ENCODE data around the gene CERS6.
A peak's percentile ranks its signal among the peaks of the same experiment; 100 is the strongest.

The CERS6 gene

GRCh38 chr2:168534926-168535325 is 78.9 kb downstream of the CERS6 start:
- Mint-ChIP-seq H3K4me3 (no peak overlapping the region), H3K27ac (no peak overlapping the region), H3K9me3 (peaks cover 13% of the 10 kb centered on the region), H3K36me3 (ENCODE audit: low read depth) (peaks cover 15% of the 10 kb centered on the region), H3K4me1 (ENCODE audit: low read depth) (peaks cover 31% of the 10 kb centered on the region), H3K27me3 (ENCODE audit: low read depth) (no peaks in the 10 kb centered on the region)

- peaks cover 28% of the 10 kb centered on the region for H3K4me1 Mint-ChIP-seq (ENCODE audit: low read depth)
- no peaks in the 10 kb centered on the region for H3K27me3 Mint-ChIP-seq (ENCODE audit: low read depth)
- H3K4me3 Mint-ChIP-seq: no peak overlapping the region
- H3K27ac Mint-ChIP-seq: no peak overlapping the region
- peaks cover 32% of the 10 kb centered on the region for H3K9me3 Mint-ChIP-seq
- H3K36me3 Mint-ChIP-seq (ENCODE audit: low read depth): peaks cover 30% of the 10 kb centered on the region
Measured at GRCh38 chr2:168536925-168537466, 80.9 kb downstream of the CERS6 start.

- Mint-ChIP-seq H3K27me3 (ENCODE audit: low read depth) (no peaks in the 10 kb centered on the region), H3K27ac (no peak overlapping the region), H3K4me3 (no peak overlapping the region), H3K36me3 (ENCODE audit: low read depth) (peaks cover 33% of the 10 kb centered on the region), H3K9me3 (peaks cover 39% of the 10 kb centered on the region), H3K4me1 (ENCODE audit: low read depth) (peaks cover 25% of the 10 kb centered on the region)
Measured at GRCh38 chr2:168538133-168538532, 82.1 kb downstream of the CERS6 start.

- Mint-ChIP-seq H3K9me3 (peaks cover 39% of the 10 kb centered on the region), H3K27me3 (ENCODE audit: low read depth) (no peaks in the 10 kb centered on the region)
Measured at GRCh38 chr2:168538534-168538933, 82.5 kb downstream of the CERS6 start.

DNA sequence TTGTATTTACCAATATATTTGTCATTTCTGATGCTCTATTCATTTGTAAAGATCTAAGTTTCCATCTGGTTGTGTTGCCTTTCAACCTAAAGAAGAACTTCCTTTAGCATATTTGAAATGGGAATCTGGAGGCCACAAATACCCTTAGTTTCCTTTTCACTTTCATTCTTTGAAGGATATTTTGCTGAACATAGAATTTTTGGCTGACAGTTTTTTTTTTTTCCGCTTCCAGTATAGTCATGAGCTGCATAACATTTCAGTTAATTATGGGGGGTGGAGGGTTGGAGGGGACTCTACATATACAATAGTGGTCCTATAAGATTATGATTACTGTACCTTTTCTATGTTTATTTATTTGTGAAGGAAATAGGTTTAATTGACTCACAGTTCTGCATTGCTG is 83.9 kb downstream of the CERS6 start:
- Mint-ChIP-seq H3K27ac (no peak overlapping the region), H3K9me3 (peaks cover 39% of the 10 kb centered on the region), H3K4me3 (no peak overlapping the region), H3K4me1 (ENCODE audit: low read depth) (peaks cover 15% of the 10 kb centered on the region), H3K27me3 (ENCODE audit: low read depth) (no peaks in the 10 kb centered on the region), H3K36me3 (ENCODE audit: low read depth) (peaks cover 38% of the 10 kb centered on the region)

More at GRCh38 chr2:168538534-168538933, 82.5 kb downstream of the CERS6 start:
- H3K4me3 Mint-ChIP-seq: no peak overlapping the region
- no peak overlapping the region for H3K27ac Mint-ChIP-seq
- H3K36me3 Mint-ChIP-seq (ENCODE audit: low read depth): peaks cover 33% of the 10 kb centered on the region
- peaks cover 23% of the 10 kb centered on the region for H3K4me1 Mint-ChIP-seq (ENCODE audit: low read depth)

DNA sequence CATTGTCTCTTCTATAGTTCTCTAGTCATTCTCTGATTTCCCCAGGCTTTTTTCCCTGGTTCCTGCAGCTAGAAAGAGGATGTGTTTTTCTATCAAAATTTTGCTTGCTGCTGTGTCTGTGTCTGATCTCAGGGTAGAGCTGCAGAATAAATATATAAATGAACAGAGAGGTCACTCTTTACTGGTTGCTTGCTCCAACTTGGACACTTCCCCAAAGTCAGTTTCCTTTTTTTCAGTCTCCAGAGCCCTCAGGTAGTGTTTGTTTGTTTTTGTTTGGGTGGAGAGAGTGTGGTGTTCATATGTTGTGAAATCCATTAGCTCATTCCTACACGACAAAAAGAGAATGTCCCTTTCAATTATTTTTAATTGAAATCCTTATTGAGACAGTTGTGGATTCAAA is 85.8 kb downstream of the CERS6 start:
- peaks cover 15% of the 10 kb centered on the region for H3K4me1 Mint-ChIP-seq (ENCODE audit: low read depth)
- H3K27me3 Mint-ChIP-seq (ENCODE audit: low read depth): no peaks in the 10 kb centered on the region
- H3K9me3 Mint-ChIP-seq: peaks cover 39% of the 10 kb centered on the region
- no peak overlapping the region for H3K4me3 Mint-ChIP-seq
- peaks cover 41% of the 10 kb centered on the region for H3K36me3 Mint-ChIP-seq (ENCODE audit: low read depth)
- no peak overlapping the region for H3K27ac Mint-ChIP-seq

DNA sequence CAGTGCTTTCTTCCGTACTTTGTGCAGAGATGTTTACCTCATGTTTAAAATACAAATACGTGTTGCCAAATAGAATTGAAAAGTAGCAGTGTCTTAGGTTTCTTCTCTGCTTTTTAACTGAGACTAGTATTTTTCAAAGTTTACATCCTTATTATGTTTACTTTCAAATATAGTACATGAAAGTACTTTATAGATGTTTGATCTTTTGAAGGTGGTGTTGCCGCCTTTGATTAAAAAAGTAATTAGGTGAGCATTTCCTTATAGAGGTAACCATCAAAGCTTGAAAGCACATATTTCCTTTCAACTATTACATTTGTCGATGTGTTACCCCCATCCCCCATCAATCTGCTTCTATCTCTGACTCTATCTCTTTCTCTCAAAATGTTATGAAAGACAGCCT is 87.0 kb downstream of the CERS6 start:
- Mint-ChIP-seq H3K27ac (no peak overlapping the region), H3K9me3 (peaks cover 39% of the 10 kb centered on the region), H3K4me3 (no peak overlapping the region), H3K27me3 (ENCODE audit: low read depth) (no peaks in the 10 kb centered on the region), H3K4me1 (ENCODE audit: low read depth) (peaks cover 8% of the 10 kb centered on the region), H3K36me3 (ENCODE audit: low read depth) (peaks cover 44% of the 10 kb centered on the region)

GRCh38 chr2:168543935-168544334 is 87.9 kb downstream of the CERS6 start:
- Mint-ChIP-seq H3K36me3 (ENCODE audit: low read depth) (peaks cover 40% of the 10 kb centered on the region), H3K4me1 (ENCODE audit: low read depth) (peaks cover 2% of the 10 kb centered on the region), H3K9me3 (peaks cover 33% of the 10 kb centered on the region), H3K27ac (no peak overlapping the region), H3K4me3 (no peak overlapping the region), H3K27me3 (ENCODE audit: low read depth) (no peaks in the 10 kb centered on the region)

DNA sequence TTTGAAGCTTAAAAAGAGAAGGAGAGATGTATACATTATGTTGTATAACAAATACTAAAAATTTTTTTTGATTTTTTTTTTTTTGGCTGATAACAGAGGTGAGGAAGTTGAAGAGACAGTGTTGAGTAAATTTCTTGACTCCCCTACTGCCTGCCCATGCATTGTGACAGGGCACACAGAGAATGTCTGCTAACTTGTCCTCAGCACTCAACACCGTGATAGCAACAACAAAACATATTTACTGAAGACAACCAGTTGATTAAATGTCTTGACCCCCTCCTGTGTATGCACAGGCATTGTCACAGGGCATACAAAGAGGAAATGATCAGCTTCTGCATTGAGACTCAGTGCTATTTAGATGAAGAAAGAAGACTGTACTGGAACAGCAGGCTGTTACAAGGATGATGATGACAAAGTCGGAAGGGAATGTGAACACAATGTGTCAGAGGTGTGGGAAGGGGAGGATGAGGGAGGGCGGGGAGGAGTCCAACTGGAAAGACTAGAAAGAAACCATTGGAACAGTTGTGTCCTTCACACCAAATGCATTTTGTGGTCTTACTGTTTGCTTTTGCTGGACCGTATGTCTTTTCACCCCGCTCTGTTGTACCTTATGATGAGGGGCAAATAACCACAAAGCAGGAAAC is 89.5 kb downstream of the CERS6 start:
- Mint-ChIP-seq H3K4me1 (ENCODE audit: low read depth) (no peaks in the 10 kb centered on the region), H3K4me3 (no peak overlapping the region), H3K27ac (no peak overlapping the region), H3K27me3 (ENCODE audit: low read depth) (no peaks in the 10 kb centered on the region), H3K9me3 (peaks cover 19% of the 10 kb centered on the region), H3K36me3 (ENCODE audit: low read depth) (peaks cover 32% of the 10 kb centered on the region)

DNA sequence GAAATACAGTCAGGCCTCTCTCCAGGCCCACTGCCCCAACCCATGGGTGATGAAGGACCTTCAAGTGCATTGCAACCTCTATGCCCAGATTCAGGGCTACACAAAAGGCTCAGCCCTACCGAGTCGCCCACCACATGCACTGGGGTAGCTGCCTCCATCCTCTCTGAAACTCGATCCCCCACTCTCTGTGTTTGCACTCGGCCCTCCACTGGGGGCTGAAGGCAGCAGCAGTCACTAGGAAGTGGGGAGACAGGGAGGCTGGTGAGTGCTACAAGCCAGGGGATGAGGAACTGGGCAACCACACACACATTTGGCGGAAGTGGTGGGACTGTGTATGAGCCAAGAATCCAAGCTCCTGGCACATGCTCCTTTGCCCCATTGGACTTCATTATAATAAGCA is 94.6 kb downstream of the CERS6 start:
- Mint-ChIP-seq H3K36me3 (ENCODE audit: low read depth) (peaks cover 12% of the 10 kb centered on the region), H3K27ac (no peak overlapping the region), H3K27me3 (ENCODE audit: low read depth) (no peaks in the 10 kb centered on the region), H3K4me3 (no peak overlapping the region), H3K9me3 (no peaks in the 10 kb centered on the region), H3K4me1 (ENCODE audit: low read depth) (peaks cover 1% of the 10 kb centered on the region)

DNA sequence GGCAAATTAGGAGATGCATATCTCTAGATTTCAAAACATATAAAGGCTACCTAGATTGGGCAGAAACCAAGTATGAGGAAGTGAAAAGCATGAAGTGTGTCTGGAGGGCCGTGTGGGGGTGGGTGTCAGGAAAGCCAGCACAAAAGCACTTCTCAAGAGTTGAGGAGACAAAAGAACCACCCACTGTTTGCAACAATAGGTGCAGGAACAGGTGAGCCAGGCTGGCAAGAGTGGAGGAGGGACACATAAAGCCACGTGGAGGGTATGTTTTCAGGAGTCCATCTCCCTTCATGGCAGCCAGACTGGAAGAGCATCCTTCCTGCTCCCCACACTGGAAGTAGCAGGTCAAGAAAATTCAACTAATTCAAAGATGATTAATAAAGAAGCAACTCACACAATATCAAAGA is 96.4 kb downstream of the CERS6 start:
- no peaks in the 10 kb centered on the region for H3K27me3 Mint-ChIP-seq (ENCODE audit: low read depth)
- H3K4me1 Mint-ChIP-seq (ENCODE audit: low read depth): peaks cover 1% of the 10 kb centered on the region
- H3K27ac Mint-ChIP-seq: no peak overlapping the region
- peaks cover 12% of the 10 kb centered on the region for H3K36me3 Mint-ChIP-seq (ENCODE audit: low read depth)
- no peaks in the 10 kb centered on the region for H3K9me3 Mint-ChIP-seq
- no peak overlapping the region for H3K4me3 Mint-ChIP-seq

DNA sequence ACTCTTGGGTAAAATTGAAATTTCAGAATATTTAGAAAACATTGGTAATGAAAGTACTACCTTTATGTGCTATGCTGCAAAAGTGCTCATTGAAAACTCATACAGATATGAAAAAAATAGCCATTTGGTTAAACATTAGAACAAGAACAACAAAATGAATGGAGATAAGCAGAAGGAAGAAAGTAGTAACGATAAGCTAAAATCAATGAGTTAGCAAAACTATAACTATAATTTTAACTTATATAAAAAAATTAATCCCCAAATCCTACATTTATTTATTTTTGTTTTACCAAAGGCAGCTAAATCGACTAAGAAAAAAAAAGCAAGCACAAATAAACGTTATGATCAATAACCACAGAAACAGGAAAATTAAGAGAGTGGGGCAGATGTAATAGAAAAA is 99.2 kb downstream of the CERS6 start:
- Mint-ChIP-seq H3K27ac (peak overlapping the region; percentile 39), H3K4me1 (ENCODE audit: low read depth) (peaks cover 4% of the 10 kb centered on the region), H3K27me3 (ENCODE audit: low read depth) (no peaks in the 10 kb centered on the region), H3K36me3 (ENCODE audit: low read depth) (peaks cover 10% of the 10 kb centered on the region), H3K4me3 (no peak overlapping the region), H3K9me3 (peaks cover 3% of the 10 kb centered on the region)

- Mint-ChIP-seq H3K4me1 (ENCODE audit: low read depth) (peaks cover 9% of the 10 kb centered on the region), H3K27me3 (ENCODE audit: low read depth) (no peaks in the 10 kb centered on the region), H3K27ac (no peak overlapping the region), H3K9me3 (peaks cover 3% of the 10 kb centered on the region), H3K4me3 (no peak overlapping the region), H3K36me3 (ENCODE audit: low read depth) (peaks cover 23% of the 10 kb centered on the region)
Measured at GRCh38 chr2:168559187-168559586, 103.1 kb downstream of the CERS6 start.

DNA sequence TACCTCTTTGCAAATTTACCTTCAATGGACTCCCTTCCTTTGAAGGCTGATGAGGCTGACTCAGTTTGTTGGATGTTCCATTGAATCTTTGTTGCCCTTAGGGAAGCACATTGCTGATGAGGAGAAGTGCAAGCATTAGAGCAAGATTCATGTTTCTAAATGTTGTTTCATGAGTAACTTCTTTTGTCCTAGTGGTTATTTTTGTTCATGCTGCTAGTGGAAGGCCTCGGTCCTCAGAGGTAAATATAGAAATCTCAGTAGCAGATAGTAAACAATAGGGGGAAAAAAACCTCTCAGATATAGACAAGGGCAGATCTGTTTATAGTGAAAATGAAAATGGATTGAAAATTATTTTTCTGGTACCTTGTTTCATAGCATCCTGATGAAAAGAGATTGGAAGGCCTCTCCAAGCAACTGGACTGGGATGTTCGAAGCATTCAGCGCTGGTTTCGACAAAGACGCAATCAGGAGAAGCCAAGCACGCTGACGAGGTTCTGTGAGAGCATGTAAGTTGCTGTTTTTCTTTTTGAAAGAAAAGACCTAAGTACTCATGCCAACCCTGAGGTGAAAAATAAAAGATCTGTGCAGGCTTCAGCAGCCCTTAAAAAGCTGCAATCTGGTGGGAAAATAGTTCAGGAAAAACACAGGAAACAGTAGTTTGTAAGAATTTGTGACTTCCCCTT is 104.9 kb downstream of the CERS6 start:
- H3K27ac Mint-ChIP-seq: no peak overlapping the region
- no peak overlapping the region for H3K4me3 Mint-ChIP-seq
- H3K27me3 Mint-ChIP-seq (ENCODE audit: low read depth): no peaks in the 10 kb centered on the region
- H3K4me1 Mint-ChIP-seq (ENCODE audit: low read depth): peaks cover 14% of the 10 kb centered on the region
- H3K9me3 Mint-ChIP-seq: peaks cover 3% of the 10 kb centered on the region
- H3K36me3 Mint-ChIP-seq (ENCODE audit: low read depth): peaks cover 23% of the 10 kb centered on the region

GRCh38 chr2:168561991-168562390 is 105.9 kb downstream of the CERS6 start:
- Mint-ChIP-seq H3K4me1 (ENCODE audit: low read depth) (peaks cover 14% of the 10 kb centered on the region), H3K27ac (no peak overlapping the region), H3K9me3 (peaks cover 3% of the 10 kb centered on the region), H3K27me3 (ENCODE audit: low read depth) (no peaks in the 10 kb centered on the region), H3K36me3 (ENCODE audit: low read depth) (peaks cover 26% of the 10 kb centered on the region), H3K4me3 (no peak overlapping the region)

All from T-helper 1 cell treated with Interleukin-12 subunit alpha and Interleukin-12 subunit beta and Interleukin-4 antibody, amounts not matched to agents 30 μg/mL and 1 μg/mL, for 36 hours (primary cell).